ENCODE data around the gene CCDC121. TPM values are rescaled to one million over a fixed set of nuclear protein-coding genes. Genes with fewer than 3 reads are reported as not detected.

Gene CCDC121
- total RNA-seq: 1 to 10 TPM; 2.0 to 6.2 (median 4.6) TPM

- DNase-seq (ENCODE audit: low spot score in 2 of 2): peak; percentile 90 to 98
- TF ChIP-seq, protein P1, sequence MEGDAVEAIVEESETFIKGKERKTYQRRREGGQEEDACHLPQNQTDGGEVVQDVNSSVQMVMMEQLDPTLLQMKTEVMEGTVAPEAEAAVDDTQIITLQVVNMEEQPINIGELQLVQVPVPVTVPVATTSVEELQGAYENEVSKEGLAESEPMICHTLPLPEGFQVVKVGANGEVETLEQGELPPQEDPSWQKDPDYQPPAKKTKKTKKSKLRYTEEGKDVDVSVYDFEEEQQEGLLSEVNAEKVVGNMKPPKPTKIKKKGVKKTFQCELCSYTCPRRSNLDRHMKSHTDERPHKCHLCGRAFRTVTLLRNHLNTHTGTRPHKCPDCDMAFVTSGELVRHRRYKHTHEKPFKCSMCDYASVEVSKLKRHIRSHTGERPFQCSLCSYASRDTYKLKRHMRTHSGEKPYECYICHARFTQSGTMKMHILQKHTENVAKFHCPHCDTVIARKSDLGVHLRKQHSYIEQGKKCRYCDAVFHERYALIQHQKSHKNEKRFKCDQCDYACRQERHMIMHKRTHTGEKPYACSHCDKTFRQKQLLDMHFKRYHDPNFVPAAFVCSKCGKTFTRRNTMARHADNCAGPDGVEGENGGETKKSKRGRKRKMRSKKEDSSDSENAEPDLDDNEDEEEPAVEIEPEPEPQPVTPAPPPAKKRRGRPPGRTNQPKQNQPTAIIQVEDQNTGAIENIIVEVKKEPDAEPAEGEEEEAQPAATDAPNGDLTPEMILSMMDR (IDR thresholded peaks at IDR 0.05): no peak
- TF ChIP-seq POLR2A (IDR thresholded peaks at IDR 0.05): no peak
- H3K4me3 ChIP-seq (ENCODE audit: low read depth, poor library complexity, severe bottlenecking): peak within 1 kb of the TSS; percentile 74
- 1% methylated on average over 42 to 44 of the region's 44 CpGs for WGBS, 2 donors
- intact Hi-C loops (cut with DNase I; ENCODE audit: low total_unique reads): no loop called here
These were observed at the start of gene CCDC121, which contains the start of gene GPN1 for GRCh38 chr2:27628767-27629709. Gene CCDC121, minus strand, starts transcription at chr2:27629012. Its CDS starts 1,213 bp downstream, at chr2:27627799. Gene GPN1, plus strand, starts transcription at chr2:27629050. Its CDS starts 9 bp downstream, at chr2:27629059.

GRCh38 chr2:27672723-27673486 is 44.1 kb upstream of the CCDC121 start:
- DNase-seq (ENCODE audit: low spot score in 2 of 2): no peak
- no peak overlapping the region for H3K4me3 ChIP-seq (ENCODE audit: low read depth, poor library complexity, severe bottlenecking)
- no peak for TF ChIP-seq POLR2A (IDR thresholded peaks at IDR 0.05)
- TF ChIP-seq, protein P1 (IDR thresholded peaks at IDR 0.05): no peak
- WGBS, 2 donors: 83 to 90% methylated on average over 5 of the region's 5 CpGs
- intact Hi-C loops (cut with DNase I; ENCODE audit: low total_unique reads): no loop called here

- no peak for DNase-seq (ENCODE audit: low spot score in 2 of 2)
- TF ChIP-seq, protein P1 (IDR thresholded peaks at IDR 0.05): no peak
- TF ChIP-seq POLR2A (IDR thresholded peaks at IDR 0.05): no peak
- 86 to 90% methylated on average over 4 of the region's 4 CpGs for WGBS, 2 donors
- no peak overlapping the region for H3K4me3 ChIP-seq (ENCODE audit: low read depth, poor library complexity, severe bottlenecking)
- intact Hi-C loops (cut with DNase I; ENCODE audit: low total_unique reads): no loop called here
These were observed 42.4 kb upstream of the CCDC121 start for GRCh38 chr2:27671235-27671634.

DNA sequence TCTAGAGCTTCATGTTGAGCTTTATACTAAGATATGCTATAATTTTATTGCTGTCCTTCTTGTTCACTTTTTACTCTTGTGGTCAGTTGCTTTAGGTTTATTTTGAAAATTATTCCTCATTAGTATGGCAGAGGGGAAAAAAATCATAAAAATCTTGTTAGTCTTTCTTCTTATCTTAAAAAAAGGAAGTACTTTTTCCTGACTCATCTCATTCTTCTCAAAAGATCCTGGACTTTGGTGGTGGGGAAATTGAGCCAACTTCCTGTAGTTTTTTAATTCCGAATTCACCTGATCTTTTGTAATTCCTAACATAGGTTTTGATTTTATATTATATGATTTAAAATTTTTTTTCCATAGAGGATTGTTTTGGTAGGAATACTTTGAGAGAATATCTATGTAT is 38.6 kb upstream of the CCDC121 start:
- TF ChIP-seq, protein P1 (IDR thresholded peaks at IDR 0.05): no peak
- no peak for TF ChIP-seq POLR2A (IDR thresholded peaks at IDR 0.05)
- no peak for DNase-seq (ENCODE audit: low spot score in 2 of 2)
- H3K4me3 ChIP-seq (ENCODE audit: low read depth, poor library complexity, severe bottlenecking): no peak overlapping the region
- intact Hi-C loops (cut with DNase I; ENCODE audit: low total_unique reads): no loop called here
- WGBS, 2 donors: 79 to 80% methylated on average over 1 of the region's 1 CpG

DNA sequence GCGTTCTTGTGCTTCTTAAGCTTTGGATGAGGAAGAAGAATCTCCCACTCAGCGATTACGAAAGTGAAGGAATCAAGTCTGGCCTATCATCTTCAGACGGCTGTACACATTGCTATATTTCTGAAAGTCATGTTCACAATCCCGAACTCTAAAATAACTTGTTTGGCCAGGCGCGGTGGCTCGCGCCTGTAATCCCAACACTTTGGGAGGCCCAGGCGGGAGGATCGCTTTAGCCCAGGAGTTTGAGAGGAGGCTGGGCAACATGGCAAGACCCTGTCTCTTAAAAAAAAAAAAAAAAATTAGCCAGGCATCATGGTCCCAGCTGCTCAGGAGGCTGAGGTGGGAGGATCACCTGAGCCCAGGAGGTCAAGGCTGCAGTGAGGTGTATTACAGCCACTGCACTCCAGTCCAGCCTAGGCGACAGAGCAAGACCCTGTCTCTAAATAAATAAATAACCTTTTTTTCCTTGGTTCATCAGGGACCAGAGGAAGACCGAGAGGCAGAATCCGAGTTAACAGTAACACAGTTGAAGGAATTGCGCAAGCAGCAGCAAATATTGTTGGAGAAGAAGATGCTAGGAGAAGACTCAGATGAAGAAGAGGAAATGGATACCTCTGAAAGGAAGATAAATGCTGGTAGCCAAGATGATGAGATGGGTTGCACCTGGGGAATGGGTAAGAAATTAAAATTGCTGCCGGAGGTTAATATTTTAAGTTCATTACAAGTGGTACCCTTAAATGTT is 36.0 kb upstream of the CCDC121 start:
- TF ChIP-seq, protein P1 (IDR thresholded peaks at IDR 0.05): no peak
- no peak for DNase-seq (ENCODE audit: low spot score in 2 of 2)
- H3K4me3 ChIP-seq (ENCODE audit: low read depth, poor library complexity, severe bottlenecking): no peak overlapping the region
- intact Hi-C loops (cut with DNase I; ENCODE audit: low total_unique reads): no loop called here
- 83 to 84% methylated on average over 16 of the region's 16 CpGs for WGBS, 2 donors

Data from lower leg skin (tissue), 4 donors.